Measurements from ENCODE around the gene MAEL.

GRCh38 chr1:167059045-167059808, 70.1 kb downstream of the MAEL start:
- TF ChIP-seq CTCF (IDR thresholded peaks at IDR 0.05) (peak; percentile 91 to 98 (median 94)), POLR2A (IDR thresholded peaks at IDR 0.05) (no peak)
